ENCODE results near the gene TTC9B.

GRCh38 chr19:40264314-40265054 lies 46.3 kb upstream of the TTC9B start:
- TF ChIP-seq TAF1 (IDR thresholded peaks at IDR 0.05; ENCODE audit: borderline replicate concordance, insufficient read depth, low read length) (no peak), SIN3A (IDR thresholded peaks at IDR 0.05; ENCODE audit: borderline replicate concordance, insufficient read depth, low read length) (no peak), POLR2AphosphoS5 (IDR thresholded peaks at IDR 0.05; ENCODE audit: low read depth, low read length) (no peak), REST (IDR thresholded peaks at IDR 0.05; ENCODE audit: insufficient read depth in 1 of 2, low read depth in 2 of 2, low read length in 2 of 2) (no peak)
